Measurements from ENCODE around the gene DEK. TPM values are rescaled to one million over a fixed set of nuclear protein-coding genes. Genes with fewer than 3 reads are reported as not detected.

The DEK gene
- total and polyA plus RNA-seq, 2 of the 13 experiments (the other 11 are each of a cell fraction or from before 2014, with no cell fraction given) = 53.2 to 276 TPM

DNA sequence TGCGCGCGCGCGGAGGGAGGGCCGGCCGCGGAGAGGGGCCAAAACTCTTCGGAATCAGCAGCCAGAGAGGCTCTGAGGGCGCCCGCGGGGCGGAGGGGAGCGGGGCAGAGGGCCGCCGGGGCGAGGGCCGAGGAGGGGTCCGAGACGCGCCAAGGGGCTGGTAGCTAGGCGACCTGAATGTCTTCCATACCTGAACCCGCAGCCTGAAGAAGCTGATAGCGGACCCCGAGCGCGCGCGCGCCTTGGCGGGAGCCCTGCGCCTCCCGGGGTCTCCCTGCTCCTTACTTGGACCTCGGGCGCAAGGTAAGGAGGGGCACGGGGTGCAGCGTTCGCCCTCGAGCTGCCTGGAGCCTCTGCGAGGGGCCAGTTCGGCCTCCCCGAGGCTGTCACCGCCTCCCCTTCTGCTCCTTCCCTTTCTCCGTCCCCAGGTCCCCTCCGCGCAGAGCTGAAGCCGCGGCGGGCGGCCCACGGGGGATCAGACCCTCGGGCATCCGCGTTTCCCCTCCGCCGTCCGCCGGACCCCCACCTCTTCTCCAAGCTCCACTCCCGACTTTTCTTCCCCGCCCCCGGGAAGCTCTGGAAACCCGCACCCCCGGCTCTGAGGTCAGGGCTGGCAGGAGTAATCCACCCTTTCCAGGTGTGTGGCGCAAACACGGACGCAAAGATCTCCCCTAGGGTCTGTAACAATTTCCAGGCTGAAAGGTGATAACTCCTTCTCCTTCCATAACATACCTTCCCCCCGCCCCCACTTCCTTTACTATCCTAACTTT lies 13.1 kb upstream of the DEK start:
- no peaks in the 10 kb centered on the region for H3K79me2 ChIP-seq (ENCODE audit: insufficient read depth, low read length)
- ATAC-seq (peak; percentile 64), DNase-seq (ENCODE audit: low spot score) (no peak), FAIRE-seq (no peak)
- intact Hi-C loops (cut with micrococcal nuclease; ENCODE audit: unreplicated experiment) (no loop called here), in situ Hi-C loops (cut with HindIII; ENCODE audit: extremely low pct_ligation_motif_present, low pct_unique_long_range_greater_than_20kb) (no loop called here)
- H3K27ac ChIP-seq (ENCODE audit: extremely low read length, insufficient read depth, low read length) = no peak overlapping the region
- H4K20me1 ChIP-seq (ENCODE audit: insufficient read depth, low read length) = no peaks in the 10 kb centered on the region
- WGBS (ENCODE audit: low lambda C conversion rate) = 14% methylated on average over 42 of the region's 67 CpGs
- peak overlapping the region; percentile 64 for H3K4me2 ChIP-seq (ENCODE audit: low read depth, low read length)
- POLR2A ChIA-PET = no interaction called here
- H2AFZ ChIP-seq (ENCODE audit: low read length) = no peak overlapping the region
- TF ChIP-seq, protein P1, sequence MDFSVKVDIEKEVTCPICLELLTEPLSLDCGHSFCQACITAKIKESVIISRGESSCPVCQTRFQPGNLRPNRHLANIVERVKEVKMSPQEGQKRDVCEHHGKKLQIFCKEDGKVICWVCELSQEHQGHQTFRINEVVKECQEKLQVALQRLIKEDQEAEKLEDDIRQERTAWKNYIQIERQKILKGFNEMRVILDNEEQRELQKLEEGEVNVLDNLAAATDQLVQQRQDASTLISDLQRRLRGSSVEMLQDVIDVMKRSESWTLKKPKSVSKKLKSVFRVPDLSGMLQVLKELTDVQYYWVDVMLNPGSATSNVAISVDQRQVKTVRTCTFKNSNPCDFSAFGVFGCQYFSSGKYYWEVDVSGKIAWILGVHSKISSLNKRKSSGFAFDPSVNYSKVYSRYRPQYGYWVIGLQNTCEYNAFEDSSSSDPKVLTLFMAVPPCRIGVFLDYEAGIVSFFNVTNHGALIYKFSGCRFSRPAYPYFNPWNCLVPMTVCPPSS (IDR thresholded peaks at IDR 0.05) = no peak
- peak; percentile 80; the same call in 1 of the 2 replicates for TF ChIP-seq EZH2 (conservative IDR thresholded peaks at IDR 0.05; ENCODE audit: low read depth, low read length)
- no peak for TF ChIP-seq FOXA1 (IDR thresholded peaks at IDR 0.05)
- TF ChIP-seq FOXA1 (CRISPR knock-in tag; IDR thresholded peaks at IDR 0.05) = no peak
- TF ChIP-seq, protein P2, sequence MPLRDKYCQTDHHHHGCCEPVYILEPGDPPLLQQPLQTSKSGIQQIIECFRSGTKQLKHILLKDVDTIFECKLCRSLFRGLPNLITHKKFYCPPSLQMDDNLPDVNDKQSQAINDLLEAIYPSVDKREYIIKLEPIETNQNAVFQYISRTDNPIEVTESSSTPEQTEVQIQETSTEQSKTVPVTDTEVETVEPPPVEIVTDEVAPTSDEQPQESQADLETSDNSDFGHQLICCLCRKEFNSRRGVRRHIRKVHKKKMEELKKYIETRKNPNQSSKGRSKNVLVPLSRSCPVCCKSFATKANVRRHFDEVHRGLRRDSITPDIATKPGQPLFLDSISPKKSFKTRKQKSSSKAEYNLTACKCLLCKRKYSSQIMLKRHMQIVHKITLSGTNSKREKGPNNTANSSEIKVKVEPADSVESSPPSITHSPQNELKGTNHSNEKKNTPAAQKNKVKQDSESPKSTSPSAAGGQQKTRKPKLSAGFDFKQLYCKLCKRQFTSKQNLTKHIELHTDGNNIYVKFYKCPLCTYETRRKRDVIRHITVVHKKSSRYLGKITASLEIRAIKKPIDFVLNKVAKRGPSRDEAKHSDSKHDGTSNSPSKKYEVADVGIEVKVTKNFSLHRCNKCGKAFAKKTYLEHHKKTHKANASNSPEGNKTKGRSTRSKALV (CRISPR knock-in tag; IDR thresholded peaks at IDR 0.05) = peak; percentile 85
- TF ChIP-seq ZNF552 (CRISPR knock-in tag; IDR thresholded peaks at IDR 0.05; ENCODE audit: borderline replicate concordance) = no peak
- peak; percentile 9 for TF ChIP-seq HNRNPK (IDR thresholded peaks at IDR 0.05; ENCODE audit: low read depth, low read length, poor library complexity, severe bottlenecking)
- no peak for TF ChIP-seq MXI1 (IDR thresholded peaks at IDR 0.05; ENCODE audit: borderline replicate concordance, low read depth, low read length)
- H3K4me1 ChIP-seq (ENCODE audit: insufficient read depth, low read length) = 0 out of 2 replicates have a peak, but pooled peaks cover 13% of the 10 kb centered on the region
- no peak overlapping the region for H3K9ac ChIP-seq (ENCODE audit: insufficient read depth, low read depth, low read length)
- H3K27me3 ChIP-seq (ENCODE audit: control insufficient read depth in 1 of 2, insufficient read depth in 2 of 2, low read length in 2 of 2) = peaks cover 5 to 40% of the 10 kb centered on the region in 2 experiments; a peak in 4 of 5 replicates
- H3K4me3 ChIP-seq (replicated peaks in 1 of 3; ENCODE audit: insufficient read depth in 1 of 3, low read depth in 2 of 3, low read length in 3 of 3) = peak overlapping the region; percentile 45 to 66 (median 47)
- no TSS peak for BruUV-seq (replicated peaks)
- no peaks in the 10 kb centered on the region for H3K36me3 ChIP-seq (replicated peaks in 1 of 2; ENCODE audit: control insufficient read depth in 1 of 2, insufficient read depth in 2 of 2, low read length in 2 of 2)
- H3K9me3 ChIP-seq (ENCODE audit: low read length) = no peaks in the 10 kb centered on the region
- CTCF ChIA-PET (ENCODE audit: low intra/inter-chr PET ratio, low total read pairs) = no interaction called here
